GM21526 (cell line): Measurements from ENCODE around the gene CYP26C1.

Source experiments
- ATAC-seq: cut with Tn5 transposase; IDR thresholded peaks from one replicate; pipeline ENCODE4 v1.9.1; 2021; ENCODE audit warnings: moderate library complexity; ENCODE audit not compliant: unreplicated experiment, low FRiP score

Gene CYP26C1

DNA sequence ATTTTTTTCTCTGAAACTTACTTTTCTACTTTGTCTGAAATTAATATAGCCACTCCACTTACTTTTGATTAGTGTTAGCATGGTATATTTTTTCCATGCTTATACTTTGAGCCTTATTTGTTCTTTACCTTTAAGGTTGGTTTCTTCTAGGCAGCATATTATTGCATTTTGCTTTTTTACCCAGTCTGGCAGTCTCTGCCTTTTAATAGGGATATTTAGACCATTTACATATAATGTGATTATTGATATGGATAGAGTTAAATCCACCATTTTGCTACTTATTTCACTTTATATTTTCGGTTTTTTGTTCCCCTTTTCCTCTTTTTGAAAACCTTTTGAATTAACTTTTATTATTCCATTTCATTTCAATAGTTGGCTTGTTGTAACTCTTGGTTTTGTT lies 43.4 kb downstream of the CYP26C1 start:
- ATAC-seq = no peak

DNA sequence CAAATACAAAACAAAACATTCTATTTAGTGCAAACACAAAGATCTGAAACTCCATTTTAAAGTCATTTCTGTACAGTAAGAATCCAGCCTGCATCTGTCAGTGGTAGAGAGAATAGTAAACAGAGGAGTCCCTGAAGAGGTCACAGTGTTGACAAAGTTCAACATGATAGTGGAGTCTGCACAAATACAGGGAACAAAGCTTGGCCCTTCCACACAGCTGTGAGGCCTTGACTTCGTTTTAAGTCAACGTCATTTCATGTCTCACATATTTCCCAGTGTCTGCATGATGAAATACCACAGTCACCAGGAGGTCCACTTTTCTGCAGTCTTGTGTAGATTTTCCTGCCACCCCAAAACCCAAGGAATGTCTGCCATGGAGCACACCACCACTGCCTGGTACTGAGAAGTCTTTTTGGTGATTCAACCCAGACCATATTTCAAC lies 46.1 kb downstream of the CYP26C1 start:
- no peak for ATAC-seq

DNA sequence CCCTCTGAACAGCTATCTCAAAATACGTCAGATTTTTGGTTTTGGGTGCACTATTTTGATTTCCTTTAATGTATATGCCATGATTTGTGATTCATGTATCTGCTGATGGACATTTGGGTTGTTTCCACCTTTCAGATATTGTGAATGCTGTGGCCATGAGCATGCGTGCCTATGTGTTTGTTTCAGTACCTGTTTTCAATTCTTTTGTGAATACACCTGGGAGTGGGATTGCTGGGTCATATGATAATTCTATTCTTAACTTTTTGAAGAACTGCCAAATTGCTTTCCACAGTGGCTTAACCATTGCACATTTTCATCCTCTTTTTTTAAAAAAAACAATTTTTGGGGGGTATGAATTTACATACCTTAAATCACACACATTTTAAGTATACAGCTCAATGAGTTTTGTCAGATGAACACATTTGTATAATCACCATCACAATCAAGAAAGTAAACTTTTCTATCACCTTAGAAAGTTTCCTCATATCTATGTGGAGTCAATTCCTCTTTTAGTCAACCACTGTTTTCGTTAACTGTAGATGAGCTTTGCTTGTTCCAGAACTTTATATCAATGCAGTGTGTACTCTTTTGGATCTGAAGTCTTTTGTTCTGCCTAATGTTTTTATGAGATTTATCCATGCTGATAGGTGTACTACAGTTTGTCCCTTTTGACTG lies 50.0 kb downstream of the CYP26C1 start:
- peak; percentile 58 for ATAC-seq

DNA sequence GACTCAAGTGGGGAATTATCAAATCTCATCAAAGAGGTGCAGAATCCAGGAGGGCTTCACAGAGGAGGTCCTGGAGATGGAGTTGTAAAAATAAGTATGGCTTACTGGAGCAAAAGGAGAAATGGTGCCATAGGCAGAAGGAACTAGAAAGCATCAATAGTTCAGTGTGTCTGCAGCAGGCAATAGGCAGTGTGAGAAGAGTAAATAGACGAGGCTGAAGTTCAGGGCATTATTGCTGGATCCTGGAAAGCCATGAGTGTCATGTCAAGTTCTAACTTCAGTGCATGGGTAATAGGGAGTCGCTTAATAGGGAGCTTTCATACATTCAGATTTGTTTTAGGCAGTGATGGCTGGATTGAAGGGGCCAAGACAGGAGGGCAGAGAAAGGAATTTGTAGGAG lies 52.4 kb downstream of the CYP26C1 start:
- no peak for ATAC-seq

DNA sequence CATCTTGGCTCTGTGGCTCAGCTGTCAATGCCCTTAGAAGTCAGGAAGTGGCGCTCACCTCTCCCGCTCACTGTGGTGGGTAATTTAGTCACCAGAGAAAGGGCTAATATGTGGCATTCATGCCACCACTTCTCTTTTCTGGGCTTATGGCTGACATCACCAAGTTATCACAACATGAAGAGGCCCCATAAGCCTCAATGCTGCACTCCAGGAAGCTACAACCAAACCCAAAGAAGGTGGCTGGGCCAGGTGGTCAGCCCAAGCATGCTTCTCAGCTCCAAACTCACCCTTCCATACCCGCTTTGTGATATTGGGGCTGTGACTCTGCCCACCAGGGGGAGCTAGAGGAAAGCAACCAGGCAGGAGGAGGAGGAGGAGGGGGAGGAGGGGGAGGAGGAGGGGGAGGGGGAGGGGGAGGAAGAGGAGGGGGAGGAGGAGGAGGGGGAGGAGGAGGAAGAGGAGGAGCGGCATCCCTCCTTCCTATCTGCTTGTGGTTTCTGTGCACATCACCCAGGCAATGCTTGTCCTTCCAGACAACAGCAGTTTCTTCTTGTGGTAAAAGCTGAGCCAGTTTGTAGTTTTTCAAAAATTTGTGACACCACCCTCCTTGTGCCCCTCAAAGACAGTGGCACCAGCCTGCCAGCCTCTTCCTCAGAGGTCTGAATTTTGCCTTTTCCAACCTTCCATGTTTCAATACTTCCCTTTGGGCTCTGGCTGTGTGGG lies 55.2 kb downstream of the CYP26C1 start:
- peak; percentile 66 for ATAC-seq
